Activated CD4-positive, alpha-beta T cell treated with anti-CD3 and anti-CD28 coated beads, Interleukin-2, amount 50 U/mL, for 16 hours (primary cell): ENCODE measurements around the gene SCFD2.
"Not testable (repeated sequence)": the region's sequence is repeated elsewhere in the genome, so short reads cannot be mapped to it uniquely, and the experiment has no call there.

ENCODE experiments used
- DNase-seq: peaks from one replicate; pipeline ENCODE4 v3.0.0-alpha.2; 2020

SCFD2 gene

DNA sequence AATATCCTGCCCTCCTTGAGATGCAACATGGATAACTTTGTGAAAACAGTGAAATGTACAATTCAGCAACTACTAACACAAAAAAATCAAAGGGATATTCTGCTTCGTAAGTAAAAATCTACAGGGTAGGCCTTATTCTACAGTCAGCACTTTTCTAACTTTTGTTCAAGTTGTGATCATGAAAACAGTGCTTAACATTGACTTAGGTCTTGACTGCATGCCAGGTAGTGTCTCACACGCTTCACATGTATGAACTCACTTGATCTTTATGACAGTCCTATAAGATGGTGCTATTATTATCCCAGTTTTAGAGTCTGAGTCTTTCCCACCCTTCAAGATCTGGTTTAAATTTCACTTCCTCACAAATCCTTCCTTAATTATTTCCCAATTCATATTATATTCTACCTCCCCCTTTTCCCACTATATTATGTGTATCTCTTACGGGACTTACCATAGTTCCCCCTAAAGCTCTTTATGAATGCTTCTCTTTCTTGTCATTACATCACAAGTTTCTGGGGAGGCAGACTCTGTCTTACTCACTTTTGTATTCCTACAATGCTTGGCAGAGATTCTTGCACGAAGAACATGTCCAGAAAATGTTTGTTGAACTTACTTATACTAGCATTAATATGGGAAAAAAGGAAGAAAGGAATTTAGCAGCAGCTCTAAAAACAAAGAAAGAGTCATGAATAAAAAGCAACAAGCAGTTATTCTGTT is 179.8 kb downstream of the SCFD2 start:
- no peak for DNase-seq

DNA sequence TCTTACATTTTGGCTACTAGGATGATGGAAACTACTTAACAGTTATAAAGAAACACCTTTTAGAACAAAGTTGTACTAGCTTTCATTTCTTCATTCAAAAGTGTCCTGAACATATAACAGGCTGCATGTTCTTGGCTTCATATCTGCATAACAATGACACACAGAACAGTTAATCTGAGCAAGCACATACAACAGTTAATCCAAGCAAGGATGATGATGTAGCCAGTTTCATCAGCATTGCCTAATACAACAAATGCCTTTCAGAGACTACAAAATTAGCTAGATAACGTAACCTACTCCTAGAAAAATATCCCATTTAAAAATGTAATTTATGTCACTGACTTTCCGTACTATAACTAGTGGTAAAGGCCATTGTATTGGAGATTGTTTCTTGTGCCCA is 182.1 kb downstream of the SCFD2 start:
- no peak for DNase-seq

DNA sequence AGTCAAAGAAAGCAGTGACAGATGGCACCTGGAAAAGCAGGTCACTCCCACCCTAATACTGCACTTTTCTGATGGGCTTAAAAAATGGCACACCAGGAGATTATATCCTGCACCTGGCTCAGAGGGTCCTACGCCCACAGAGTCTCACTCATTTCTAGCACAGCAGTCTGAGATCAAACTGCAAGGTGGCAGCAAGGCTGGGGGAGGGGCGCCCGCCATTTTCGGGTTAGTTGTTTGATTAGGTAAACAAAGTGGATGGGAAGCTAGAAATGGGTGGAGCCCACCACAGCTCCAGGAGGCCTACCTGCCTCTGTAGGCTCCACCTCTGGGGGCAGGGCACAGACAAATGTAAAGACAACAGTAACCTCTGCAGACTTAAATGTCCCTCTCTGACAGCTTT is 188.1 kb downstream of the SCFD2 start:
- DNase-seq: not testable (repeated sequence)

DNA sequence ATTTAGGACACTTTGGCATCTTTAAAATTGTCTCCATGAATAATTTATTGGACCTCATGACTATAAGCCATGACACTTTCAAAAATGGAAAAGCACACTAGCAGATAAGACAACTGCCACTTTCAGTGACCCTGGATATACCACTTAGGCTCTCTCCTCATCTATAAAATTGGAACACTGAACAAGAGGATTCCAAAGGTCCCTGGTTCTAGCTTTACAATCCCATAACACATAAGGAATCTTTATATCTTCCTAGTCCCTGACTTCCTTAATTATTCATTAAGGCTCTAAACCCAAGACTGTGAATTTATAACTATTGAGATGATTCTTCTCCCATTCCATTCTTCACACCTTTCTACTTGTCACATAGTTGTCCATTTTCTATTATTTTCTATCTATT is 190.2 kb downstream of the SCFD2 start:
- DNase-seq: no peak

DNA sequence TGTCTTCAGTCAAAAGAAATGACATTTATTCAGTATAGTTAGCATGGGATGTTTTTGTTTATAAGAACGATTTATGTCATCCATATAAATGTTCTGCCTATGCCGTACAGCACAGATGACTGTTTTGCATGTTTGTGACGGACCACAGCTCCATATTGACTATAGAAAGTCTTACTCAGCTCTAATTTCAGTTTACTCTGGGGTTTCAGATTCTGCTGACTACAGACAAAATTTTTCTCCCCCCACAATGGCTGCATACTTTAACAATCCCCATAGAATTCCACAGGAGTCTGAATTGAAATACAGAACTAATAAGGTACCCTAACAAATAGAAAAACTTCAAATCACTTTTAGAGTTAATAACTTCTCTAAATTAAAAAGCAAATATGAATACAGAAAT is 191.0 kb downstream of the SCFD2 start:
- DNase-seq: no peak

DNA sequence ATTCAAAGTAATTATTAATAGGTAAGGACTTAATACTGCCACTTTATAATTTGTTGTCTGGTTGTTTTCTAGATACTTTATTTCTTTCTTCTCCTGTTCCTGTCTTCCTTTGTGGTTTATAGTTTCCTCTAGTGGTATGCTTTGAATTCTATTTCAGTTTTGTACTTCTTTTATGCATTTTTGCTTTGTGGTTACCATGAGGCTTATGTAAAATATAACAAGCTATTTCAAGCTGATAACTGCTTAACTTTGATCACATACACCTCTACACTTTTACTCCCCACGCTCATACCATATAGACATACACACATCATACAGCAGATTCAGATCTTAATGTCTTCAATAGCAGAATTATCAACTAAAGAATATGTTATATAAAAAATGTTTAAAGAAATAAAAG is 192.3 kb downstream of the SCFD2 start:
- no peak for DNase-seq

DNA sequence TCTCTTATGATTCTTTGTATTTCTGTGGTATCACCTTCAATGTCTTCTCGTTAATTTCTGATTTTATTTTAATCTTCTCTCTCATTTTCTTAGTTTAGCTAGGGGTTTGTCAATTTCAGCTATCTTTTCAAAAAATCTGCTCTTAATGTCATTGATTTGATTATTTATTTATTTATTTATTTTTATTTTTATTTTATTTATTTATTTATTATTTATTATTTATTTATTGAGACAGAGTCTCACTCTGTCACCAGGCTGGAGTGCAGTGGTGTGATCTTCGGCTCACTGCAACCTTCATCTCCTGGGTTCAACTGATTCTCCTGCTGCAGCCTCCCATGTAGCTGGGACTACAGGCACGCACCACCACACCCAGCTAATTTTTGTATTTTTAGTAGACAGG is 194.1 kb downstream of the SCFD2 start:
- no peak for DNase-seq

DNA sequence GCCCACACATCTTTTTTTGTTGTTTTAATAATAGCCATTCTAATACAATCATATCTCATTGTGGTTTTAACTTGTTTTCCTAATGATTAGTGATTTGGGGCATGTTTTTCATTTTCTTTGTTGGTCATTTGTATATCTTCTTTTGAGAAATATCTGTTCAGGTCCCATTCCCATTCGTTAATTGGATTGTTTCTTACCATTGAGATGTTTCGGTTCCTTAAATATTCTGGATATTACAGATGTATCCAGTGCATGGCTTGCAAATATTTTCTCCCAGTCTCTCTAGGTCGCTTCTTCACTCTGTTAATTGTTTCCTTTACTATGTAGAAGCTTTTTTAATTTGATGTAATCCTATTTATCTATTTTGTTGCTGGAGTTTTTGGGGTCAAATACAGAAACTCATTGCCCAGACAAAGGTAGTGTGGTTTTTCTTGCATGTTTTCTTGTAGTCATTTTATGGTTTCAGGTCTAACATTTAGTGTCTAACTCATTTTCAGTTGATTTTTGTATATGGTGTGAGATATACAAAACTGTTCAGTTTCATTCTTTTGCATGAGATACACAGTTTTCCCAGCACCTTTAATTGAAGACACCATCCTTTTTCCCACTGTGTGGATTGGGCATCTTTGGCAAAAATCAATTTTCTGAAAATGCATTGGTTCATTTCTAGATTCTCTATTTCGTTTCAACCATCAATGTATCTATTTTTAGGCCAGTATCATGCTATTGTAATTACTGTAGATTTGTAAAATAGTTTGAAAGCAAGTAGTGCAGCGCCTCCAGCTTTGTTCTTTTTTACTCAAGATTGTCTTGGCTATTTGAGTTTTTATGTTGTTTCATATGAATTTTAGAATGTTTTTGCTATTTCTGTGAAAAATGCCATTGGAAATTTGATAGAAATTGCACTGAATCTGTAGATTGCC is 195.9 kb downstream of the SCFD2 start:
- no peak for DNase-seq

DNA sequence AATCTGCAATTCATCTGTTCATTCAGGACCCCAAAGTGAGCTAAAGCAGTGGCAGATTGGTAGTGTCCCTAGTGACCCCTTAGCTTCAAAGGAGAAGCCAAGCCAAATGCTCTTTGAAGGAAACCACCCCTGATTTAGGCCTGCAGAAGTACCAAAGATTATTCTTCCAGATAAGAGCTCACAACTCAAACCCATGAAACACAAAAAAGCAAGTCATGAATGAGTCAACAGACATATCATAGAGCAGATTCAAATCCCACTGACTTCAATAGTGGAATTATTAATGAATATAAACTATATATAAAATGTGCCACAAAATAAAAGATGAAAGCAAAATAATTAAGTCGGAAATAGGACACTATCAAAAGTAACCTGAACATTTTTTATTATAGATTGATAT is 197.6 kb downstream of the SCFD2 start:
- DNase-seq: no peak

DNA sequence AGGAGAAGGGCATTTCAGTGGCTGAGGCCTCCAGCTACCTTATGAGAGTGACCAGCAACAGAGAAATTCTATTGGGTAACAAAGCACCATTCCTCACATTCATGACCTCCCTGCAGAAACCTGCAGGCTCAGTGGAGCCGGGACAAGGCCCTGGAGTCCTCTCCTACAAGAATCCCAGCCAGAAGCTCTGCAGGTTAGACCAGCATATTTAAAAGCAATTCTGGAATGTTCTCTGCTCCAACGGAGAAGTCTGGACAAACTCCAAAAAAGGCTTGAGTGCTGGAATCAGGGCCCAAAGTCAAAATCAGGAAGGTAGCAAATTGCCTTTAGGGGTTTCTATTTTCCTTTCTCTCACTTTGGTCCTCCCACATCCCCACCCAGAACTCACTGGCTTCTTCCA is 202.9 kb downstream of the SCFD2 start:
- no peak for DNase-seq

DNA sequence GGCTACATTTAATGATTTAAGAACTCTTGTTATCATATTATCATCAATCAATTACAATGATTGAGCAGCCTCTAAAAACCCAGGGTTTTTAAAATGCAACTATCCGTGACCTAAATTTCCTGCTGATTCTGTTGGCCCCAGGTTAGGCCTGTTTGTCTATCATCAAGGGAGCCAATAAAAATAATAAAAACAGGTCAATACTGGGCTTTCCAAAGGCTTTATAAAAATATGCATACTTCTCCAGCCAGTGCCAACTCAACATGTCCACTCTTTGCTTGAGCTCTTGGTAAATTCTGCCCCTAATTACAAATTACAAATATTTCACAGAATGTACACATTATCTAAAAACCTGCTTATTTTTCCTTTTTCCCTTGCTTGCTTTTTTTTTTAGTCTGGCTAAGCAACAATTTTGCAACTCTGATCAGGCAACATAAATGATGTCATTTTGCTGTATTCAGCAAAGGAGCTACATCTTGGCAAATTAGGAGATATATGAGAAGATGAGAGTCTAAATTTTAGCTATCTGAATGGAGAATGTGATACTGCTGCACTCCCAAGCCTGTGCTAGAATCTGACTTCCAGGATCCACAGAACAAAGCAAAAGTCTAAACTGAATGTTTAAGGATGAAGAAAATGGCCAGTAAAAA is 204.0 kb downstream of the SCFD2 start:
- DNase-seq: no peak

DNA sequence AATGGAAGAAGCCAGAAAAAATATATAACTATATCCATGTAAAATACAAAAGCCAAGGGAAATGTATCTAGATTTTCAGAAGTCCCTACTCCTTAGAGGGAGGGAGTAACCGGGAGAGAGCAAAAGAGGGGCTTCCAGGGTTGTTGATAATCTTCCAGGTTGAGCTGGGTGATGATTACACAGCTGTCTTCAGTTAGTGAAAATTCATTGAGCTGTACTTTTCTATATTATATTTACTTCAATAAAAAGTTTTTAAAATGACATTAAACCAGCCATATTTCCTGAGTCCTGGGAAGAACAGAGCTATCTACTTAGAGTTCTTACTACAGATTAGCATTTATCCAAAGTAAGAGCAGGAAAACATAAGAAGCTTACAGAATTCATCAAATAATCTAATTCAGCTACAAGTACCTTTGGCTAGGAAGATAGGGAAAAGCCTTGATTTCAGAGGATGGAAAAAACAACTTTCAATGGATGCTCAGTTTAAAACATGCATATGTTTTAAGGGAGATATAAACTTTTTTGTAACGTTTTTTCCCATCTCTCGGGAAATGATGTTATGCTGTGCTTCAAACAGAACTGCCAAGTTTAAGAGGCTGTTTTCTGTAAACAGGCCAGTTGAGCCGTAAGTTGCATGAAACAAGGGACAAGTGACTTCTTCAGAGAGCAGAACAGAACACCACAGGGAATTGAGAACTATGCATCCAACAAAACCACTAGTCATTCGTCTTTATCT is 204.6 kb downstream of the SCFD2 start:
- no peak for DNase-seq

DNA sequence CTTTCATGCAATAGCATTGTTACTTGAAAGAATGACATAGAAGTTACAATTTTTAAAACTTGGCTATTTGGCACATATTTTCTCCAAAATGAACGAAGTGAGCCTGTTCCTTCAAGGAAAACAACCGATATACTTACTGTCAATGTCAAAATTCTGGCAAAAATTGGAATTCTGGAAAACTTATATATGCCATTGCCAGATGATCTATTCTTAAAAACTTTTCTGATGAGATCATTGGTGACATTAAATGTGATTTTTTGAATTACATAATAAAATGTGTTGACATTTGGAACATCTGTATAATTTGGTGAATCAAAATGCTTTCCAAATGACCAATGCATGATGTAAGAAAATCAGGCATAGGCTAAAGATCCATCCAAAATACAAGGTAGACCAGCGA is 209.0 kb downstream of the SCFD2 start:
- no peak for DNase-seq

DNA sequence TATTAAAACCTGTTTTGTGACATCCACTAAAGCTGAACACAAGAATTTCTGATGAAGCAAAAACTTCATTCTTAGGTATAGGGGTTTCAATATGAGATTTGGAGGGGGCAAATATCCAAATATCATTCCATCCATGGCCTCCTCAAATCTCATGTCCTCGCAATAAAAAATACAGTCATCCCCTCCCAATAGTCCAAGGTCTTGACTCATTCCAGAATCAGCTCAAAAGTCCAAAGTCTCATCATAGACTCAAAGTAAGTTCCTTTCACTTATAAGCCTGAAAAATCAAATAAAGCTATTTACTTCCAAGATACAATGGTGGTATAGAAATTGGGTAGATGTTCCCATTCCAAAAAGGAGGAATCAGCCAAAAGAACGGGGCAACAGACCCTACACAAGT is 213.4 kb downstream of the SCFD2 start:
- no peak for DNase-seq

DNA sequence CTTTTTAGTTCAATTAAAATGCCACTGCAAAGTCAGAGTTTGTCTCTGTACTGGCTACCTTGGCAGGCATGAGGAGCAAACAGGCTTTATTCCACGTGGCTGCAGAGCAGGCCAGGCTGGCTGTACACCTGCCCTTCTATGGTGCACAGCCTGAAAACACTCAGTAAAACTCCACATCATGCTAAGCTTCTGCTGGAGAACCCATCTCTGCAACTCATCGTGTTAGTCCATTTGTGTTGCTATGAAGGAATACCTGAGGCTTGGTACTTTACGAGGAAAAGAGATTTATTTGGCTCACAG is 214.4 kb downstream of the SCFD2 start:
- no peak for DNase-seq

DNA sequence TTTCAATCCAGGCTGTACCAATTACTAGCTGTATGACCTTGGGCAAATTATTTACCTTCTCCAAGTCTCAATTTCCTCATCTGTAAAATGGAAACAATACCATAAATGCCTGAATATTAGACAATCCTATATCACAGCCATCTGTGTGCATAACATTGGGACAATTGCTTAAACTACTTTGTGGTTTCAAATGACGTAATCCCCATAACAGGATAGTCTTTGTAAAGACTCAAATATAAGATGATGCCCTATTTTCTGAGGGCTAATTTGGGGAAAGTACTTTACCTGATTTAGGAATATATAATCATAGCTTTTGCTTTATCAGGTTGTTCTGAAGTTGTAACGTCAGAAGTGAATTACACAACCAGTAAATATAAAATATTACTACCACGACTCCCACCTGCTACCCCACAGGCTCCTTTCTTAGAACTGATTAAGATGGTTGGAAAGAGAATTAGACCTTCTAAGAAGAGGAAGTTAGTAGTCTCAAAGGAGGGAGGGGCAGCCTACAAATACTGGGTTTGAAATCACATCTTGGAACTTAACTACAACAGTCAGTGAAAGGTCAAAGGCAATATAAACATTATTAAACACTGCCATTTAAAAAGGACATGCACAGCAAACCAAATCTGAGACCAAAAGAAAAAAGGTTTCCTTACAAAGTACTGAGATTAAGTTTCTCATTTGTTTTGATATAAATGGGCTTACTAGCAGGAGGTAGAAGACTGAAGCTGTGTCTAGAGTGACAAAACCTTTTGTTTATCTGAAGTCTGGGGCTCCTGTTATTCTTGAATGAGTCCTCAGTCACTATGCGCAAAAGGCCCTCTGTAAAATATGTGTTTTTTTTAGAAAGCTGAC is 215.0 kb downstream of the SCFD2 start:
- DNase-seq: no peak

DNA sequence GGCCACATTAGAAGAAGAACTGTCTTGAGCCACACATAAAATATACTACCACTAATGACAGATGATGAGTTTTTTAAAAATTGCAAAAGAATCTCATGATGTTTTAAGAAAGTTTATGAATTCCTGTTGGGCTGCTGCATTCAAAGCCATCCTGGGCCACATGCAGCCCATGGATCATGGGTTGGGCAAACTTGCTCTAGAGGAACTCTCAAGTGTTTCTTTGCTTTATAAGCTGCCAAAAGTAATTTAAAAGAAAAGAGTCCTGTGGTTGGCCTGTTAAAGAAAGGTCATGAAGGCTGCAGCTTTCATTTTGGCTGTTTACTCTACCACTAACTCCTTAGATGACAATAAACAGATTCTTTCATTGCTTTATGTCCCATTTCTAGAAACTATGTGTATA is 218.2 kb downstream of the SCFD2 start:
- no peak for DNase-seq

DNA sequence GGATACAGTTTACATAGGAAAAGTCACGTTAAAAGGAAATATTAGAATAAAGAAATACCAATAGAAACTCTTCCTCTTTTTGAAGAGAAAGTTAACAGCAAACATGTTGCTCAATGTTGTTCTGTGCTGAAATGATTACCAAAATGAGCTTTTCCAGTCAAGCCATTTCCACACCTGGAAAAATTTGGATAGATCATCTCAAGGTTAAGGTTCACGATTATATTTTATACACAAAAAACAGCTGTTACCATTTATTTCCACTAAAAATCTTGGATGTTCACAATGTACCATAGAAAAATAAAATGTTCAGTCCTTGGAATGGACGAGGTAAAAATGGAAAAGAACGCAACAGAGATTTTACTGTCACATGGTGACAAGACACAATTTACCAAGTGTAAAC is 218.7 kb downstream of the SCFD2 start:
- DNase-seq: no peak

DNA sequence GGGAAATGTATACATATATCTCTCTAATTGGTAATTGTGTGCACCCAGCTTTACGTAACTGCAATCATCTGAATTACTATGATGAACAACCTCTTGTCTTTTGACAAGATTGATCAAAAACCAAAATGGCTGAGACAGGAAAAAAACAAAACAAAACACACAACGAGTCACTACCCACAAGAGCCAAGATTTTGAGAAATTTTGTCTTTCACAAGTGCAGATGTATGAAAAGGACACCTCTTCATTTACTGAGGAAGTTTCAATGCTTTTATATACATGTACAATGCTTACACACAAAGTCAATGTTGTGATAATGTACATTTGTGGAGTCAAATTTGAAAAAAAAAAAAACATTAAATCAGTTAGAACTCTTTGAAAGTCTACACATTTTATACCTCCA is 224.6 kb downstream of the SCFD2 start:
- no peak for DNase-seq

DNA sequence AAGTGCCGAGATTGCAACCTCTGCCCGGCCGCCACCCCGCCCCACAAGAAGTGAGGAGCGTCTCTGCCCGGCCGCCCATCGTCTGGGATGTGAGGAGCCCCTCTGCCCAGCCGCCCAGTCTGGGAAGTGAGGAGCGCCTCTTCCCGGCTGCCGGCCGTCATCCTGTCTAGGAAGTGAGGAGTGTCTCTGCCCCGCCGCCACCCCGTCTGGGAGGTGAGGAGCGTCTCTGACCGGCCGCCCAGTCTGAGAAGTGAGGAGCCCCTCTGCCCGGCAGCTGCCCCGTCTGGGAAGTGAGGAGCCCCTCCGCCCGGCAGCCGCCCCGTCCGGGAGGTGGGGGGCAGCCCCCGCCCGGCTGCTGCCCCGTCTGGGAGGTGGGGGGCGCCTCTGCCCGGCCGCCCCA is 226.6 kb downstream of the SCFD2 start:
- DNase-seq: not testable (repeated sequence)

DNA sequence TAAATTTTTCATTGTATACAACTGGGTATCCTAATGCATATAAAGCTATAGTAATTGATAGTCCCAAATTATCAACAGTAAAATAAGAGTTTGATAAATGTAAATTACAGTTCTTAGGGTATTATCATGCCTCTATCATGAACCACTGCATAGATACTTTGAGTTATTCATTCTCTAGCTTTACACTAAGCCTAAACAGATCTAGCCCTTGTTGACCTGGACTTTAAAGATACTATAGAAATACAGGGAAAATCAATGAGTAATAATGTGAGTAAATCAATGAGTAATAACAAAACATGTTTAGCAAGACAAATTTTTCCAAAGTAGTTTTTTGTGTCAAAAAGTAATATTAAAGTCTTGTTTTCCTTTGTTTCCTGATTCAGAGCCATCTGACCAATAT is 228.4 kb downstream of the SCFD2 start:
- no peak for DNase-seq

DNA sequence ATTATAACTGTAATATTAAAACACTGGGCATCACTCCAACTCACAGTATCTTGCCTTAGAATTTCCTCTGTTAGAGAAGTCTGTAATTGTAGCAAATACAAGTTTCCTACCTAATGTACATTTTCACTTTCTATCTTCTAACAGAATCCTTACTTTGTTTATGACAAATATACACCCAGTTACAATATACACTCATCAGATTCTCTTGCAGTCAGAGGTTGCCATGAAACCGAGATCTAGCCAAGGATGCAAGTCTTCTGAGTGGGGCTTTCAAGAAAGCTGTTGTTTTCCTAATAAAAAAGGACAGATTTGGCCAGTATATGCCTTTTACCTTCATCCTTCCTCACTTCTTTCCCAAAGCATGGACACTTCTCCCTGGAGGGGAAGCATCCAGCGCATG is 228.9 kb downstream of the SCFD2 start:
- DNase-seq: no peak
